Heart left ventricle (tissue), 13 donors: Measurements from ENCODE around the gene ABCF3.

ENCODE experiments used
- POLR2A ChIP-seq, 2 donors: fragments of 450-650 bp; IDR thresholded peaks; one replicate each; pipeline ENCODE4 v1.6.1; 2017; ENCODE audit warnings: antibody characterized with exemption in 2 of 2, mild to moderate bottlenecking in 2 of 2, moderate library complexity in 2 of 2
- TF ChIP-seq, protein P1 (sequence below), 12 donors: fragments of 200-600 bp; sonication (generic) in 4 of 12; IDR thresholded peaks; one replicate each; pipeline versions ENCODE4 v1.5.0 to v1.8.0; 2018 to 2022; ENCODE audit warnings: antibody characterized with exemption in 12 of 12, mild to moderate bottlenecking in 5 of 12
- donor health status: ischemic (EF 13 %, LVEDD 7.1; RV severe dilation, severe dysfunction).
- donor health status: DM: no; HTN: yes; CAD: no.
- donor health status: DM: no; HTN: no; CAD: no.
- donor health status: ischemic (EF 25% LVEDD 6.9; RV normal size, moderate dysfunction).
- donor health status: ischemic (EF 25% LVEDD 5.7; RV mildly dilated, moderate dysfunction).
- donor health status: ischemic (EF 35%, LVEDD 5.7; RV mildly dilated, moderate dysfunction).
- donor health status: nonischemic (EF 11% LVEDD 7.7; RV severe dilation, severe dysfunction).
- donor health status: DM: yes; HTN: yes; CAD: no.
- donor health status: PGD.
- donor health status: ischemic (EF 29% LVEDD 5.4; RV normal size, mild dysfunction).
- donor health status: nonischemic (EF 23%, LVEDD 6.1; RV moderate dilation, normal function).

DNA sequence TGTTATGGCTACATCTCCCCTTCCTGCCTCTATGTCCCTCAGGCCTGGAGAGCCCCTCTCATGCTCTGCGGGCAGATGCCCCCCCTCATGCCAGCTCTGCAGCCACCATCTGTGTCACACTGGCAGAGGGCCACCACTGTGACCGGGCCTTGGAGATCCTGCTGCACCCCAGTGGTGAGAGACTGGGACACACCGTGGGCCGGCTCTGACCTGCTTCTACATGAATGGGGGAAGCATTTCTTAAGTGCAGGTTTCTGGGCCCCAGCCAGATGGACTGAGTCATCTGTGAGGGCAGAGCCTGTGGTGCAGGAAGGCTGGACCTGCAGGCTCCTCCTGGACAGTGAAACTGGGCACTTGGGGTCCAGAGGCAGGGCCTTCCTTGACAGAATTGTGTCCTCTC, 48.2 kb downstream of the ABCF3 start:
- TF ChIP-seq, protein P1, sequence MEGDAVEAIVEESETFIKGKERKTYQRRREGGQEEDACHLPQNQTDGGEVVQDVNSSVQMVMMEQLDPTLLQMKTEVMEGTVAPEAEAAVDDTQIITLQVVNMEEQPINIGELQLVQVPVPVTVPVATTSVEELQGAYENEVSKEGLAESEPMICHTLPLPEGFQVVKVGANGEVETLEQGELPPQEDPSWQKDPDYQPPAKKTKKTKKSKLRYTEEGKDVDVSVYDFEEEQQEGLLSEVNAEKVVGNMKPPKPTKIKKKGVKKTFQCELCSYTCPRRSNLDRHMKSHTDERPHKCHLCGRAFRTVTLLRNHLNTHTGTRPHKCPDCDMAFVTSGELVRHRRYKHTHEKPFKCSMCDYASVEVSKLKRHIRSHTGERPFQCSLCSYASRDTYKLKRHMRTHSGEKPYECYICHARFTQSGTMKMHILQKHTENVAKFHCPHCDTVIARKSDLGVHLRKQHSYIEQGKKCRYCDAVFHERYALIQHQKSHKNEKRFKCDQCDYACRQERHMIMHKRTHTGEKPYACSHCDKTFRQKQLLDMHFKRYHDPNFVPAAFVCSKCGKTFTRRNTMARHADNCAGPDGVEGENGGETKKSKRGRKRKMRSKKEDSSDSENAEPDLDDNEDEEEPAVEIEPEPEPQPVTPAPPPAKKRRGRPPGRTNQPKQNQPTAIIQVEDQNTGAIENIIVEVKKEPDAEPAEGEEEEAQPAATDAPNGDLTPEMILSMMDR (IDR thresholded peaks at IDR 0.05), result peak in 1 of 12 donors; percentile 34
- TF ChIP-seq POLR2A (IDR thresholded peaks at IDR 0.05), result no peak
